IMR-90 (cell line): ENCODE data around the gene BTRC. TPM values are rescaled to one million over a fixed set of nuclear protein-coding genes. Genes with fewer than 3 reads are reported as not detected.

Experiments
- ATAC-seq: fragments of 200-7000 bp; cut with Tn5 transposase; 2 replicates; pipeline ENCODE4 v1.9.1; 2020; ENCODE audit warnings: low read depth, mild to moderate bottlenecking, moderate library complexity
- BruUV-seq: library from RNA; stranded (reverse); fragments of 400-500 nt; replicated peaks from 2 replicates; lab custom pipeline; 2021; lab: Mats Ljungman, UMichigan
- CTCF ChIA-PET: fragments of 300-600 bp; formaldehyde crosslinking; extraction: SDS; loops from one replicate; lab custom pipeline; 2021; ENCODE audit warnings: antibody characterized with exemption; lab: Yijun Ruan, JAX
- POLR2A ChIA-PET: fragments of 300-600 bp; sonication (Branson Sonifier 250); formaldehyde crosslinking; loops from one replicate; lab custom pipeline; 2022; ENCODE audit warnings: antibody characterized with exemption; ENCODE audit not compliant: unreplicated experiment; lab: Charles Lee
- DNase-seq: peaks from one replicate; pipeline ENCODE4 v3.0.0; 2013
- H2AFZ ChIP-seq: replicated peaks from 2 replicates; pipeline ENCODE3; 2013; ENCODE audit warnings: low read length, mild to moderate bottlenecking; ENCODE audit not compliant: poor library complexity
- H2AK5ac ChIP-seq: 2 replicates; pipeline ENCODE4 v1.6.1; 2013; ENCODE audit warnings: low read depth, low read length, inconsistent platforms
- H2AK9ac ChIP-seq: replicated peaks from 2 replicates; pipeline ENCODE3; 2013; ENCODE audit warnings: mild to moderate bottlenecking, low read depth, low read length, moderate library complexity; ENCODE audit not compliant: poor library complexity
- H2BK120ac ChIP-seq: 2 replicates; pipeline ENCODE4 v1.6.1; 2013; ENCODE audit warnings: low read depth, low read length, inconsistent platforms
- H2BK15ac ChIP-seq: 3 replicates; pipeline ENCODE4 v1.6.1; 2013; ENCODE audit warnings: low read depth, low read length, inconsistent platforms
- H2BK20ac ChIP-seq: 2 replicates; pipeline ENCODE4 v1.6.1; 2013; ENCODE audit warnings: low read depth, mild to moderate bottlenecking, inconsistent platforms, low read length, moderate library complexity
- H2BK5ac ChIP-seq: 2 replicates; pipeline ENCODE4 v1.6.1; 2013; ENCODE audit warnings: mild to moderate bottlenecking, low read depth, low read length, inconsistent platforms; ENCODE audit not compliant: poor library complexity, severe bottlenecking
- H3K14ac ChIP-seq: replicated peaks from 2 replicates; pipeline ENCODE4 v1.6.1; 2013; ENCODE audit warnings: low read depth, low read length, inconsistent platforms
- H3K18ac ChIP-seq: 2 replicates; pipeline ENCODE4 v1.6.1; 2013; ENCODE audit warnings: low read depth, low read length, control low read depth
- H3K23ac ChIP-seq: 2 replicates; pipeline ENCODE4 v1.6.1; 2013; ENCODE audit warnings: low read depth, low read length, inconsistent platforms
- H3K27ac ChIP-seq: 2 replicates; pipeline ENCODE4 v1.5.1; 2013; ENCODE audit warnings: mild to moderate bottlenecking, control low read depth, low read length; ENCODE audit not compliant: insufficient read depth
- H3K27me3 ChIP-seq: 2 replicates; pipeline ENCODE4 v1.6.1; 2013; ENCODE audit warnings: low read length; ENCODE audit not compliant: control insufficient read depth, insufficient read depth
- H3K36me3 ChIP-seq: 2 replicates; pipeline ENCODE4 v1.6.1; 2013; ENCODE audit warnings: low read length, mixed read lengths; ENCODE audit not compliant: control insufficient read depth, insufficient read depth
- H3K4ac ChIP-seq: 2 replicates; pipeline ENCODE4 v1.6.1; 2013; ENCODE audit warnings: low read depth, low read length, inconsistent platforms
- H3K4me1 ChIP-seq: 2 replicates; pipeline ENCODE4 v1.6.1; 2013; ENCODE audit warnings: low read length, mixed read lengths; ENCODE audit not compliant: control insufficient read depth, insufficient read depth
- H3K4me2 ChIP-seq: 2 replicates; pipeline ENCODE4 v1.6.1; 2013; ENCODE audit warnings: low read depth, mild to moderate bottlenecking, control low read depth, low read length, moderate library complexity
- H3K4me3 ChIP-seq: 2 replicates; pipeline ENCODE4 v1.5.1; 2013; ENCODE audit warnings: low read depth, mild to moderate bottlenecking, control low read depth, low read length, moderate library complexity; ENCODE audit not compliant: insufficient read depth
- H3K56ac ChIP-seq: 2 replicates; pipeline ENCODE4 v1.6.1; 2013; ENCODE audit warnings: low read length, inconsistent platforms; ENCODE audit not compliant: insufficient read depth; ENCODE audit errors: extremely low read depth
- H3K79me1 ChIP-seq, 2 experiments: 2 replicates each; pipeline ENCODE4 v1.6.1; 2013; ENCODE audit warnings: low read length in 2 of 2, inconsistent platforms in 1 of 2, low read depth in 1 of 2
- H3K9ac ChIP-seq: 2 replicates; pipeline ENCODE4 v1.6.1; 2013; ENCODE audit warnings: low read depth, low read length, control low read depth
- H3K9me1 ChIP-seq: 2 replicates; pipeline ENCODE4 v1.6.1; 2013; ENCODE audit warnings: low read length, inconsistent platforms; ENCODE audit not compliant: insufficient read depth
- H3K9me3 ChIP-seq: 2 replicates; pipeline ENCODE4 v1.6.1; 2013; ENCODE audit warnings: low read length; ENCODE audit not compliant: control insufficient read depth, insufficient read depth
- H4K20me1 ChIP-seq: 2 replicates; pipeline ENCODE4 v1.6.1; 2013; ENCODE audit warnings: low read length, inconsistent platforms; ENCODE audit not compliant: insufficient read depth
- H4K5ac ChIP-seq: 2 replicates; pipeline ENCODE4 v1.6.1; 2013; ENCODE audit warnings: mild to moderate bottlenecking, low read depth, low read length, control low read depth
- H4K8ac ChIP-seq, 2 experiments: 2 replicates each; pipeline ENCODE4 v1.6.1; 2013; ENCODE audit warnings: low read depth in 2 of 2, low read length in 2 of 2, control low read depth in 1 of 2, inconsistent platforms in 1 of 2
- H4K91ac ChIP-seq: 2 replicates; pipeline ENCODE4 v1.6.1; 2013; ENCODE audit warnings: low read depth, low read length, inconsistent platforms; ENCODE audit not compliant: insufficient read depth
- BHLHE40 ChIP-seq: fragments of 150-350 bp; IDR thresholded peaks from 2 replicates; pipeline ENCODE4 v1.6.1; 2016; ENCODE audit warnings: mild to moderate bottlenecking, low read depth, low read length
- CEBPB ChIP-seq: IDR thresholded peaks from 2 replicates; pipeline ENCODE4 v1.6.1; 2012; ENCODE audit warnings: low read depth, low read length, improper control_type of control experiment
- CHD1 ChIP-seq: IDR thresholded peaks from 2 replicates; pipeline ENCODE4 v1.6.1; 2012; ENCODE audit warnings: low read depth, low read length, improper control_type of control experiment
- FOS ChIP-seq: fragments of 150-350 bp; IDR thresholded peaks from 2 replicates; pipeline ENCODE4 v1.6.1; 2016; ENCODE audit warnings: low read depth, low read length
- MAFK ChIP-seq: IDR thresholded peaks from 2 replicates; pipeline ENCODE4 v1.6.1; 2012; ENCODE audit warnings: low read depth, low read length, improper control_type of control experiment
- MAZ ChIP-seq: IDR thresholded peaks from 2 replicates; pipeline ENCODE4 v1.6.1; 2012; ENCODE audit warnings: low read depth, mild to moderate bottlenecking, low read length, improper control_type of control experiment, moderate library complexity, borderline replicate concordance
- MXI1 ChIP-seq: IDR thresholded peaks from 2 replicates; pipeline ENCODE4 v1.6.1; 2012; ENCODE audit warnings: low read depth, mild to moderate bottlenecking, low read length, moderate library complexity, borderline replicate concordance
- NFE2L2 ChIP-seq: fragments of 150-350 bp; IDR thresholded peaks from 2 replicates; pipeline ENCODE4 v1.6.1; 2016; ENCODE audit warnings: low read depth, mild to moderate bottlenecking, low read length
- POLR2A ChIP-seq: IDR thresholded peaks from 2 replicates; pipeline ENCODE4 v1.6.1; 2012; ENCODE audit warnings: mild to moderate bottlenecking, low read depth, low read length
- RAD21 ChIP-seq: IDR thresholded peaks from 2 replicates; pipeline ENCODE4 v1.6.1; 2012; ENCODE audit warnings: low read length, improper control_type of control experiment
- RCOR1 ChIP-seq: IDR thresholded peaks from 2 replicates; pipeline ENCODE4 v1.6.1; 2012; ENCODE audit warnings: mild to moderate bottlenecking, low read length, improper control_type of control experiment; ENCODE audit not compliant: insufficient replicate concordance
- RFX5 ChIP-seq: IDR thresholded peaks from 2 replicates; pipeline ENCODE4 v1.8.0; 2012; ENCODE audit warnings: low read depth, mild to moderate bottlenecking, low read length, moderate library complexity
- SMC3 ChIP-seq: fragments of 150-350 bp; IDR thresholded peaks from 2 replicates; pipeline ENCODE4 v1.6.1; 2016; ENCODE audit warnings: low read depth, mild to moderate bottlenecking, antibody characterized with exemption, low read length, moderate library complexity
- WGBS, 2 experiments: methylation state at CpG; one replicate each; pipeline versions ENCODE4 v1.1.5 to v1.1.7; 2013; ENCODE audit warnings: missing lambda C conversion rate in 2 of 2; ENCODE audit not compliant: insufficient read length in 1 of 2; ENCODE audit errors: extremely low coverage in 2 of 2; 5-methylcytosine and 5-hydroxymethylcytosine counted together
- dilution Hi-C: fragments of 300-500 bp; cut with HindIII; formaldehyde crosslinking; loops from one replicate; pipeline ENCODE4 v1.14.3; 2018; ENCODE audit warnings: low sequenced_read_pairs; ENCODE audit not compliant: unreplicated experiment
- in situ Hi-C: fragments of 300-500 bp; cut with MboI; formaldehyde crosslinking; loops from 3 replicates; pipeline ENCODE4 v1.14.3; 2019; ENCODE audit warnings: low sequenced_read_pairs, inconsistent platforms, mixed read lengths
- intact Hi-C: fragments of 100-400 bp; cut with micrococcal nuclease; formaldehyde crosslinking; loops from 2 replicates; pipeline ENCODE4 v1.10.0; 2022
- polyA plus RNA-seq, 3 experiments: library from polyadenylated mRNA; depleted of rRNA; stranded (reverse); fragments of >200 nt; gene quantifications; 2 replicates each; pipeline ENCODE4 v1.2.3, GENCODE V29; 2012; ENCODE audit warnings: low replicate concordance in 1 of 3
- total RNA-seq: library from RNA; depleted of rRNA; stranded (reverse); fragments of >200 nt; gene quantifications from 2 replicates; pipeline ENCODE4 v1.2.3, GENCODE V29; 2012
- TF ChIP-seq, protein P1 (sequence below): fragments of 150-350 bp; IDR thresholded peaks from 2 replicates; pipeline ENCODE4 v1.6.1; 2016; ENCODE audit warnings: low read depth, mild to moderate bottlenecking, low read length, moderate library complexity, borderline replicate concordance
- TF ChIP-seq, protein P2 (sequence below): conservative IDR thresholded peaks from 2 replicates; pipeline ENCODE4 v1.5.1; 2012; ENCODE audit warnings: mild to moderate bottlenecking, low read depth, low read length, improper control_type of control experiment
- TF ChIP-seq, protein P3 (sequence below): fragments of 150-350 bp; IDR thresholded peaks from 2 replicates; pipeline ENCODE4 v1.6.1; 2017; ENCODE audit warnings: mild to moderate bottlenecking, antibody characterized with exemption, low read length, low read depth

Gene BTRC
- total and polyA plus RNA-seq, 2 of the 4 experiments (the other 2 are of a cell fraction), result 7.7 to 8.4 TPM

DNA sequence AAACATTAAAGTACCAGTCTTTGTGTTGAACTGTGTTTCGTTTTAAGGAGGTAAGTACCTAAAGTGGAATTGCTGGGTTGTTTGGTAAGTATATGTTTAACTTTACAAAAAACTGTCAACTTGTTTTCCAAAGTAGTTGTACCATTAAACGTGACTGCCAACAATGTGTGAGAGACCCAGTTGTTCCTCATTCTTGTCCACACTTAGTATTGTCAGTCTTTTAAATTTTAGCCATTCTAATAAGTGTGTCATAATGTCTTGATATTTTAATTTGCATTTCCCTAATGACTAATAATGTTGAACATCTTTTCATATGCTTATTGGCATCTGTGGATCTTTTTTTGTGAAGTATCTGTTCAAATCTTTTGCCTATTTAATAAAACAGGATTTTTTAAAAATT lies 159.8 kb downstream of the BTRC start:
- Histone ChIP-seq H2BK5ac (no peak overlapping the region), H3K4me1 (0 out of 2 replicates have a peak, but pooled peaks cover 2% of the 10 kb centered on the region), H4K5ac (no peak overlapping the region), H2BK15ac (no peak overlapping the region), H3K36me3 (no peaks in the 10 kb centered on the region), H2AK5ac (no peak overlapping the region), H3K79me1 (peaks cover 0 to 3% of the 10 kb centered on the region in 2 experiments; a peak in 2 of 4 replicates), H3K4ac (no peak overlapping the region), H3K27ac (no peak overlapping the region), H3K9ac (no peak overlapping the region), H3K14ac (no peak overlapping the region), H4K8ac (no peak overlapping the region), H2AK9ac (no peak overlapping the region), H3K9me3 (no peaks in the 10 kb centered on the region), H3K9me1 (no peaks in the 10 kb centered on the region), H3K4me3 (no peak overlapping the region), H3K56ac (no peak overlapping the region), H4K20me1 (peaks cover 6% of the 10 kb centered on the region; the same call in 1 of the 2 replicates), H4K91ac (no peak overlapping the region), H2BK20ac (no peak overlapping the region), H2BK120ac (no peak overlapping the region), H3K4me2 (no peak overlapping the region), H2AFZ (no peak overlapping the region), H3K18ac (no peak overlapping the region), H3K23ac (no peak overlapping the region), H3K27me3 (no peaks in the 10 kb centered on the region)
- TF ChIP-seq MAZ (no peak), RCOR1 (no peak), MAFK (no peak), SMC3 (no peak), RFX5 (no peak), MXI1 (no peak), CHD1 (no peak), FOS (no peak), NFE2L2 (no peak), BHLHE40 (no peak), POLR2A (no peak), RAD21 (no peak), CEBPB (no peak)
- TF ChIP-seq, protein P1, sequence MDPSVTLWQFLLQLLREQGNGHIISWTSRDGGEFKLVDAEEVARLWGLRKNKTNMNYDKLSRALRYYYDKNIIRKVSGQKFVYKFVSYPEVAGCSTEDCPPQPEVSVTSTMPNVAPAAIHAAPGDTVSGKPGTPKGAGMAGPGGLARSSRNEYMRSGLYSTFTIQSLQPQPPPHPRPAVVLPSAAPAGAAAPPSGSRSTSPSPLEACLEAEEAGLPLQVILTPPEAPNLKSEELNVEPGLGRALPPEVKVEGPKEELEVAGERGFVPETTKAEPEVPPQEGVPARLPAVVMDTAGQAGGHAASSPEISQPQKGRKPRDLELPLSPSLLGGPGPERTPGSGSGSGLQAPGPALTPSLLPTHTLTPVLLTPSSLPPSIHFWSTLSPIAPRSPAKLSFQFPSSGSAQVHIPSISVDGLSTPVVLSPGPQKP, result no peak
- TF ChIP-seq, protein P2, sequence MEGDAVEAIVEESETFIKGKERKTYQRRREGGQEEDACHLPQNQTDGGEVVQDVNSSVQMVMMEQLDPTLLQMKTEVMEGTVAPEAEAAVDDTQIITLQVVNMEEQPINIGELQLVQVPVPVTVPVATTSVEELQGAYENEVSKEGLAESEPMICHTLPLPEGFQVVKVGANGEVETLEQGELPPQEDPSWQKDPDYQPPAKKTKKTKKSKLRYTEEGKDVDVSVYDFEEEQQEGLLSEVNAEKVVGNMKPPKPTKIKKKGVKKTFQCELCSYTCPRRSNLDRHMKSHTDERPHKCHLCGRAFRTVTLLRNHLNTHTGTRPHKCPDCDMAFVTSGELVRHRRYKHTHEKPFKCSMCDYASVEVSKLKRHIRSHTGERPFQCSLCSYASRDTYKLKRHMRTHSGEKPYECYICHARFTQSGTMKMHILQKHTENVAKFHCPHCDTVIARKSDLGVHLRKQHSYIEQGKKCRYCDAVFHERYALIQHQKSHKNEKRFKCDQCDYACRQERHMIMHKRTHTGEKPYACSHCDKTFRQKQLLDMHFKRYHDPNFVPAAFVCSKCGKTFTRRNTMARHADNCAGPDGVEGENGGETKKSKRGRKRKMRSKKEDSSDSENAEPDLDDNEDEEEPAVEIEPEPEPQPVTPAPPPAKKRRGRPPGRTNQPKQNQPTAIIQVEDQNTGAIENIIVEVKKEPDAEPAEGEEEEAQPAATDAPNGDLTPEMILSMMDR, result no peak
- TF ChIP-seq, protein P3, sequence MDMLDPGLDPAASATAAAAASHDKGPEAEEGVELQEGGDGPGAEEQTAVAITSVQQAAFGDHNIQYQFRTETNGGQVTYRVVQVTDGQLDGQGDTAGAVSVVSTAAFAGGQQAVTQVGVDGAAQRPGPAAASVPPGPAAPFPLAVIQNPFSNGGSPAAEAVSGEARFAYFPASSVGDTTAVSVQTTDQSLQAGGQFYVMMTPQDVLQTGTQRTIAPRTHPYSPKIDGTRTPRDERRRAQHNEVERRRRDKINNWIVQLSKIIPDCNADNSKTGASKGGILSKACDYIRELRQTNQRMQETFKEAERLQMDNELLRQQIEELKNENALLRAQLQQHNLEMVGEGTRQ, result no peak
- intact Hi-C loops, result no loop called here
- no TSS peak for BruUV-seq
- DNase-seq, result no peak
- CTCF ChIA-PET, result no interaction called here
- ATAC-seq, result no peak
- no CpG with 5 or more reads among the region's 2 CpGs for WGBS, 2 experiments
- POLR2A ChIA-PET, result no interaction called here
- in situ Hi-C loops, result no loop called here
- dilution Hi-C loops, result no loop called here
